GM12891 (cell line): Measurements from ENCODE around the gene LRRC59.

Experiments
- POLR2A ChIP-seq: IDR thresholded peaks from 2 replicates; pipeline ENCODE4 v1.6.1; 2011; ENCODE audit warnings: low read depth, low read length, control low read depth
- POLR2AphosphoS5 ChIP-seq: IDR thresholded peaks from 2 replicates; pipeline ENCODE4 v1.6.1; 2011; ENCODE audit warnings: low read depth, low read length, control low read depth
- POU2F2 ChIP-seq: IDR thresholded peaks from 2 replicates; pipeline ENCODE4 v1.6.1; 2011; ENCODE audit warnings: low read depth, mild to moderate bottlenecking, control low read depth, low read length, moderate library complexity
- TAF1 ChIP-seq: IDR thresholded peaks from 2 replicates; pipeline ENCODE4 v1.6.1; 2011; ENCODE audit warnings: low read depth, low read length, control low read depth

GRCh38 chr17:50432125-50432762, 34.9 kb upstream of the LRRC59 start:
- no peak for TF ChIP-seq POLR2A
- no peak for TF ChIP-seq TAF1
- no peak for TF ChIP-seq POU2F2
- TF ChIP-seq POLR2AphosphoS5: no peak
